Nephron (organoid): ENCODE measurements around the gene RAB3D.

Experiments used
- H3K27ac Mint-ChIP-seq, 3 experiments: 2 replicates each; pipeline ENCODE4 v1.8.0; 2020; ENCODE audit warnings: mixed read lengths in 3 of 3, mild to moderate bottlenecking in 2 of 3, moderate library complexity in 1 of 3
- H3K27me3 Mint-ChIP-seq: 2 replicates; pipeline ENCODE4 v1.8.0; 2021; ENCODE audit warnings: low read depth, mild to moderate bottlenecking, moderate library complexity, mixed read lengths
- H3K36me3 Mint-ChIP-seq: 2 replicates; pipeline ENCODE4 v1.8.0; 2020; ENCODE audit warnings: low read depth, mixed read lengths
- H3K4me1 Mint-ChIP-seq: 2 replicates; pipeline ENCODE4 v1.8.0; 2020; ENCODE audit warnings: mixed read lengths
- H3K4me3 Mint-ChIP-seq, 3 experiments: 2 replicates each; pipeline ENCODE4 v1.8.0; 2020; ENCODE audit warnings: mild to moderate bottlenecking in 3 of 3, mixed read lengths in 3 of 3, moderate library complexity in 2 of 3
- H3K9me3 Mint-ChIP-seq: 2 replicates; pipeline ENCODE4 v1.8.0; 2020; ENCODE audit warnings: mixed read lengths
- CTCF ChIP-seq, 3 experiments: fragments of 200-600 bp; sonication (generic); IDR thresholded peaks; one replicate each; pipeline ENCODE4 v1.5.0; 2021; ENCODE audit warnings: antibody characterized with exemption in 3 of 3; ENCODE audit not compliant: unreplicated experiment in 3 of 3

The RAB3D gene

GRCh38 chr19:11367528-11367927 lies 28.1 kb upstream of the RAB3D start:
- Mint-ChIP-seq H3K27me3 (no peaks in the 10 kb centered on the region), H3K4me1 (no peaks in the 10 kb centered on the region), H3K36me3 (peaks cover 4% of the 10 kb centered on the region), H3K4me3 (no peak overlapping the region), H3K27ac (no peak overlapping the region), H3K9me3 (no peaks in the 10 kb centered on the region)
- TF ChIP-seq CTCF (IDR thresholded peaks at IDR 0.05; ENCODE audit: unreplicated experiment in 3 of 3) = no peak

GRCh38 chr19:11365557-11366117 lies 26.2 kb upstream of the RAB3D start:
- Mint-ChIP-seq H3K9me3 (no peaks in the 10 kb centered on the region), H3K36me3 (peaks cover 10% of the 10 kb centered on the region)

GRCh38 chr19:11364935-11365334 lies 25.5 kb upstream of the RAB3D start:
- H3K4me1 Mint-ChIP-seq = no peaks in the 10 kb centered on the region
- no peak overlapping the region for H3K27ac Mint-ChIP-seq
- H3K27me3 Mint-ChIP-seq = peaks cover 11% of the 10 kb centered on the region
- H3K36me3 Mint-ChIP-seq = peaks cover 10% of the 10 kb centered on the region
- no peak overlapping the region for H3K4me3 Mint-ChIP-seq
- no peaks in the 10 kb centered on the region for H3K9me3 Mint-ChIP-seq
- TF ChIP-seq CTCF (IDR thresholded peaks at IDR 0.05; ENCODE audit: unreplicated experiment in 3 of 3) = no peak

More at GRCh38 chr19:11365557-11366117, 26.2 kb upstream of the RAB3D start:
- H3K4me1 Mint-ChIP-seq = no peaks in the 10 kb centered on the region
- no peak overlapping the region for H3K27ac Mint-ChIP-seq
- H3K4me3 Mint-ChIP-seq = no peak overlapping the region
- TF ChIP-seq CTCF (IDR thresholded peaks at IDR 0.05; ENCODE audit: unreplicated experiment in 3 of 3) = no peak
- peaks cover 5% of the 10 kb centered on the region for H3K27me3 Mint-ChIP-seq

GRCh38 chr19:11364296-11364904 lies 24.9 kb upstream of the RAB3D start:
- TF ChIP-seq CTCF (IDR thresholded peaks at IDR 0.05; ENCODE audit: unreplicated experiment in 3 of 3) = no peak
- H3K36me3 Mint-ChIP-seq = peaks cover 10% of the 10 kb centered on the region
- H3K27ac Mint-ChIP-seq = no peak overlapping the region
- no peaks in the 10 kb centered on the region for H3K4me1 Mint-ChIP-seq
- H3K4me3 Mint-ChIP-seq = no peak overlapping the region
- H3K9me3 Mint-ChIP-seq = no peaks in the 10 kb centered on the region
- peaks cover 12% of the 10 kb centered on the region for H3K27me3 Mint-ChIP-seq

GRCh38 chr19:11363881-11364280 lies 24.4 kb upstream of the RAB3D start:
- TF ChIP-seq CTCF (IDR thresholded peaks at IDR 0.05; ENCODE audit: unreplicated experiment in 3 of 3) = no peak
- Mint-ChIP-seq H3K4me1 (no peaks in the 10 kb centered on the region), H3K27me3 (peaks cover 17% of the 10 kb centered on the region), H3K27ac (no peak overlapping the region), H3K36me3 (peaks cover 10% of the 10 kb centered on the region), H3K9me3 (no peaks in the 10 kb centered on the region), H3K4me3 (no peak overlapping the region)
